Uterus (tissue), 2 donors: Measurements from ENCODE around the gene TXNRD2.

Experiments
- POLR2A ChIP-seq, 2 donors: fragments of 450-650 bp; IDR thresholded peaks; one replicate each; pipeline ENCODE4 v1.6.1; 2016; ENCODE audit warnings: antibody characterized with exemption in 2 of 2, mild to moderate bottlenecking in 1 of 2, moderate library complexity in 1 of 2
- TF ChIP-seq, protein P1 (sequence below), 4 experiments: fragments of 200-600 bp in 2 of 4; fragments of 450-650 bp in 2 of 4; sonication (generic) in 2 of 4; IDR thresholded peaks; one replicate each; pipeline ENCODE4 v1.5.1; 2016 to 2019; ENCODE audit warnings: antibody characterized with exemption in 4 of 4, mild to moderate bottlenecking in 2 of 4, moderate library complexity in 1 of 4

- TF ChIP-seq, protein P1, sequence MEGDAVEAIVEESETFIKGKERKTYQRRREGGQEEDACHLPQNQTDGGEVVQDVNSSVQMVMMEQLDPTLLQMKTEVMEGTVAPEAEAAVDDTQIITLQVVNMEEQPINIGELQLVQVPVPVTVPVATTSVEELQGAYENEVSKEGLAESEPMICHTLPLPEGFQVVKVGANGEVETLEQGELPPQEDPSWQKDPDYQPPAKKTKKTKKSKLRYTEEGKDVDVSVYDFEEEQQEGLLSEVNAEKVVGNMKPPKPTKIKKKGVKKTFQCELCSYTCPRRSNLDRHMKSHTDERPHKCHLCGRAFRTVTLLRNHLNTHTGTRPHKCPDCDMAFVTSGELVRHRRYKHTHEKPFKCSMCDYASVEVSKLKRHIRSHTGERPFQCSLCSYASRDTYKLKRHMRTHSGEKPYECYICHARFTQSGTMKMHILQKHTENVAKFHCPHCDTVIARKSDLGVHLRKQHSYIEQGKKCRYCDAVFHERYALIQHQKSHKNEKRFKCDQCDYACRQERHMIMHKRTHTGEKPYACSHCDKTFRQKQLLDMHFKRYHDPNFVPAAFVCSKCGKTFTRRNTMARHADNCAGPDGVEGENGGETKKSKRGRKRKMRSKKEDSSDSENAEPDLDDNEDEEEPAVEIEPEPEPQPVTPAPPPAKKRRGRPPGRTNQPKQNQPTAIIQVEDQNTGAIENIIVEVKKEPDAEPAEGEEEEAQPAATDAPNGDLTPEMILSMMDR (IDR thresholded peaks at IDR 0.05): no peak
- TF ChIP-seq POLR2A (IDR thresholded peaks at IDR 0.05): no peak
Observed at GRCh38 chr22:19896665-19897355, 44.8 kb downstream of the TXNRD2 start.
